Neural progenitor cell (in vitro differentiated cells): Measurements from ENCODE around the gene CACNA1C. TPM values are rescaled to one million over a fixed set of nuclear protein-coding genes. Genes with fewer than 3 reads are reported as not detected.

Experiments
- DNase-seq: peaks from one replicate; pipeline ENCODE4 v3.0.0-alpha.2; 2016; ENCODE audit warnings: low spot score
- H2AFZ ChIP-seq: fragments of 200-600 bp; sonication (generic); replicated peaks from 2 replicates; pipeline ENCODE4 v1.6.1; 2016; ENCODE audit warnings: antibody characterized with exemption
- H3F3A ChIP-seq: fragments of 200-600 bp; sonication (generic); 2 replicates; pipeline ENCODE4 v1.6.1; 2016; ENCODE audit warnings: antibody characterized with exemption, low read depth
- H3K27ac ChIP-seq: fragments of 200-600 bp; sonication (generic); 2 replicates; pipeline ENCODE4 v1.5.1; 2016; ENCODE audit warnings: mild to moderate bottlenecking
- H3K27me3 ChIP-seq: fragments of 200-600 bp; sonication (generic); 2 replicates; pipeline ENCODE4 v1.6.1; 2016; ENCODE audit warnings: mild to moderate bottlenecking, moderate library complexity
- H3K36me3 ChIP-seq: fragments of 200-600 bp; sonication (generic); 2 replicates; pipeline ENCODE4 v1.5.1; 2016
- H3K4me1 ChIP-seq: fragments of 200-600 bp; sonication (generic); 2 replicates; pipeline ENCODE4 v1.6.1; 2016; ENCODE audit warnings: mixed run types
- H3K4me2 ChIP-seq: fragments of 200-600 bp; sonication (generic); 2 replicates; pipeline ENCODE4 v1.6.1; 2016
- H3K4me3 ChIP-seq: fragments of 200-600 bp; sonication (generic); 2 replicates; pipeline ENCODE4 v1.5.1; 2016
- H3K79me2 ChIP-seq: fragments of 200-600 bp; sonication (generic); 2 replicates; pipeline ENCODE4 v1.6.1; 2016; ENCODE audit warnings: low read depth
- H3K9ac ChIP-seq: fragments of 200-600 bp; sonication (generic); 2 replicates; pipeline ENCODE4 v1.6.1; 2016
- H3K9me3 ChIP-seq: fragments of 200-600 bp; sonication (generic); 2 replicates; pipeline ENCODE4 v1.5.1; 2016; ENCODE audit warnings: low read depth
- H4K20me1 ChIP-seq: fragments of 200-600 bp; sonication (generic); 2 replicates; pipeline ENCODE4 v1.6.1; 2016; ENCODE audit warnings: low read depth
- H3K27ac Mint-ChIP-seq: 3 replicates; pipeline ENCODE4 v1.8.0; 2021; ENCODE audit warnings: mixed read lengths
- H3K27me3 Mint-ChIP-seq: 2 replicates; pipeline ENCODE4 v1.8.0; 2022; ENCODE audit warnings: low read depth, mild to moderate bottlenecking, inconsistent platforms, moderate library complexity, mixed read lengths; ENCODE audit not compliant: insufficient read depth
- H3K36me3 Mint-ChIP-seq: 3 replicates; pipeline ENCODE4 v1.8.0; 2021; ENCODE audit warnings: mixed read lengths
- H3K4me1 Mint-ChIP-seq: 3 replicates; pipeline ENCODE4 v1.8.0; 2021; ENCODE audit warnings: mixed read lengths
- H3K4me3 Mint-ChIP-seq: 3 replicates; pipeline ENCODE4 v1.8.0; 2021; ENCODE audit warnings: mild to moderate bottlenecking, moderate library complexity, mixed read lengths
- H3K9me3 Mint-ChIP-seq: 3 replicates; pipeline ENCODE4 v1.8.0; 2020; ENCODE audit warnings: mixed read lengths
- CTCF ChIP-seq: fragments of 200-600 bp; sonication (generic); IDR thresholded peaks from 2 replicates; pipeline ENCODE4 v1.5.1; 2017; ENCODE audit warnings: antibody characterized with exemption, mild to moderate bottlenecking
- EZH2 ChIP-seq: fragments of 200-600 bp; sonication (generic); IDR thresholded peaks from 2 replicates; pipeline ENCODE4 v1.6.1; 2017; ENCODE audit warnings: antibody characterized with exemption, mild to moderate bottlenecking, moderate library complexity
- EZH2phosphoT487 ChIP-seq: fragments of 200-600 bp; sonication (generic); IDR thresholded peaks from 2 replicates; pipeline ENCODE4 v1.6.1; 2017; ENCODE audit warnings: antibody characterized with exemption
- total RNA-seq: library from RNA; depleted of rRNA; stranded (reverse); fragments of >200 nt; gene quantifications from 2 replicates; pipeline ENCODE4 v1.2.3, GENCODE V29; 2015; ENCODE audit warnings: low replicate concordance

The CACNA1C gene
- total RNA-seq, 1 donor from 2014 or later: 2.7 TPM

GRCh38 chr12:2372178-2372577 is 319.4 kb downstream of the CACNA1C start:
- Mint-ChIP-seq H3K4me3 (peak overlapping the region; percentile 61), H3K4me1 (peaks cover 41% of the 10 kb centered on the region), H3K27me3 (peaks cover 4% of the 10 kb centered on the region), H3K36me3 (no peaks in the 10 kb centered on the region), H3K9me3 (peaks cover 1% of the 10 kb centered on the region), H3K27ac (peak overlapping the region; percentile 58)
- TF ChIP-seq CTCF: no peak
- no peak for TF ChIP-seq EZH2
- no peak for TF ChIP-seq EZH2phosphoT487
- no peaks in the 10 kb centered on the region for H4K20me1 ChIP-seq
- no peaks in the 10 kb centered on the region for H3K27me3 ChIP-seq
- no peak overlapping the region for H3K4me3 ChIP-seq
- no peak overlapping the region for H3K27ac ChIP-seq
- no peaks in the 10 kb centered on the region for H3F3A ChIP-seq
- peaks cover 8% of the 10 kb centered on the region for H3K4me1 ChIP-seq
- H3K36me3 ChIP-seq: no peaks in the 10 kb centered on the region
- peak; percentile 21 for DNase-seq
- no peaks in the 10 kb centered on the region for H3K79me2 ChIP-seq
- no peak overlapping the region for H3K4me2 ChIP-seq
- no peak overlapping the region for H3K9ac ChIP-seq
- H2AFZ ChIP-seq: no peak overlapping the region
- no peaks in the 10 kb centered on the region for H3K9me3 ChIP-seq

GRCh38 chr12:2372735-2373134 is 319.9 kb downstream of the CACNA1C start:
- Mint-ChIP-seq H3K27me3 (peaks cover 4% of the 10 kb centered on the region), H3K9me3 (no peaks in the 10 kb centered on the region), H3K36me3 (no peaks in the 10 kb centered on the region), H3K4me3 (peak overlapping the region; percentile 61), H3K27ac (peak overlapping the region; percentile 58), H3K4me1 (peaks cover 46% of the 10 kb centered on the region)
- Histone ChIP-seq H4K20me1 (no peaks in the 10 kb centered on the region), H3K27ac (no peak overlapping the region), H3F3A (no peaks in the 10 kb centered on the region), H3K9me3 (no peaks in the 10 kb centered on the region), H3K4me1 (peaks cover 11% of the 10 kb centered on the region), H3K9ac (no peak overlapping the region), H3K4me3 (no peak overlapping the region), H3K4me2 (no peak overlapping the region), H3K27me3 (no peaks in the 10 kb centered on the region), H2AFZ (no peak overlapping the region), H3K36me3 (no peaks in the 10 kb centered on the region), H3K79me2 (no peaks in the 10 kb centered on the region)
- DNase-seq: no peak
- TF ChIP-seq CTCF (no peak), EZH2phosphoT487 (no peak), EZH2 (no peak)

- DNase-seq: no peak
- H3K27ac ChIP-seq: no peak overlapping the region
- H3K4me3 ChIP-seq: no peak overlapping the region
- no peaks in the 10 kb centered on the region for H4K20me1 ChIP-seq
- H3K27ac Mint-ChIP-seq: peak overlapping the region; percentile 85
- no peak overlapping the region for H3K9ac ChIP-seq
- no peak overlapping the region for H3K4me2 ChIP-seq
- H3K79me2 ChIP-seq: no peaks in the 10 kb centered on the region
- no peak overlapping the region for H2AFZ ChIP-seq
- no peaks in the 10 kb centered on the region for H3K9me3 Mint-ChIP-seq
- peaks cover 46% of the 10 kb centered on the region for H3K4me1 Mint-ChIP-seq
- no peaks in the 10 kb centered on the region for H3K9me3 ChIP-seq
- no peaks in the 10 kb centered on the region for H3K36me3 ChIP-seq
- H3K27me3 ChIP-seq: no peaks in the 10 kb centered on the region
- H3K4me1 ChIP-seq: peaks cover 11% of the 10 kb centered on the region
- no peak for TF ChIP-seq EZH2
- no peak for TF ChIP-seq CTCF
- TF ChIP-seq EZH2phosphoT487: no peak
- no peaks in the 10 kb centered on the region for H3F3A ChIP-seq
- no peaks in the 10 kb centered on the region for H3K36me3 Mint-ChIP-seq
- peaks cover 4% of the 10 kb centered on the region for H3K27me3 Mint-ChIP-seq
- no peak overlapping the region for H3K4me3 Mint-ChIP-seq
Measured at GRCh38 chr12:2373307-2373706, 320.5 kb downstream of the CACNA1C start.
